ENCODE measurements around the gene HYAL2.

The HYAL2 gene

GRCh38 chr3:50365080-50365841, 42.7 kb upstream of the HYAL2 start:
- TF ChIP-seq SIN3A (IDR thresholded peaks at IDR 0.05; ENCODE audit: borderline replicate concordance, insufficient read depth, low read length) (no peak), REST (IDR thresholded peaks at IDR 0.05; ENCODE audit: insufficient read depth in 1 of 2, low read depth in 2 of 2, low read length in 2 of 2) (no peak), FOXP2 (optimal IDR thresholded peaks at IDR 0.05; ENCODE audit: borderline replicate concordance, extremely low read depth, extremely low read length, insufficient read depth) (no peak), TAF1 (IDR thresholded peaks at IDR 0.05; ENCODE audit: borderline replicate concordance, insufficient read depth, low read length) (no peak), POLR2AphosphoS5 (IDR thresholded peaks at IDR 0.05; ENCODE audit: low read depth, low read length) (no peak)

GRCh38 chr3:50364573-50365079, 42.1 kb upstream of the HYAL2 start:
- TF ChIP-seq REST (IDR thresholded peaks at IDR 0.05; ENCODE audit: insufficient read depth in 1 of 2, low read depth in 2 of 2, low read length in 2 of 2) (no peak), TAF1 (IDR thresholded peaks at IDR 0.05; ENCODE audit: borderline replicate concordance, insufficient read depth, low read length) (no peak), POLR2AphosphoS5 (IDR thresholded peaks at IDR 0.05; ENCODE audit: low read depth, low read length) (no peak), SIN3A (IDR thresholded peaks at IDR 0.05; ENCODE audit: borderline replicate concordance, insufficient read depth, low read length) (no peak), FOXP2 (optimal IDR thresholded peaks at IDR 0.05; ENCODE audit: borderline replicate concordance, extremely low read depth, extremely low read length, insufficient read depth) (no peak)

GRCh38 chr3:50359760-50360110, 37.2 kb upstream of the HYAL2 start:
- TF ChIP-seq SIN3A (IDR thresholded peaks at IDR 0.05; ENCODE audit: borderline replicate concordance, insufficient read depth, low read length) = no peak
- TF ChIP-seq FOXP2 (optimal IDR thresholded peaks at IDR 0.05; ENCODE audit: borderline replicate concordance, extremely low read depth, extremely low read length, insufficient read depth) = no peak

- TF ChIP-seq TAF1 (IDR thresholded peaks at IDR 0.05; ENCODE audit: borderline replicate concordance, insufficient read depth, low read length) (peak; percentile 50; the same call in 1 of the 2 replicates), POLR2AphosphoS5 (IDR thresholded peaks at IDR 0.05; ENCODE audit: low read depth, low read length) (peak; percentile 65), SIN3A (IDR thresholded peaks at IDR 0.05; ENCODE audit: borderline replicate concordance, insufficient read depth, low read length) (no peak)
These were observed 36.6 kb upstream of the HYAL2 start, which contains the start of gene TMEM115 for GRCh38 chr3:50358911-50359759. Gene TMEM115, minus strand, starts transcription at chr3:50359521. Its CDS starts 458 bp downstream, at chr3:50359063.

- no peak for TF ChIP-seq SIN3A (IDR thresholded peaks at IDR 0.05; ENCODE audit: borderline replicate concordance, insufficient read depth, low read length)
- no peak for TF ChIP-seq REST (IDR thresholded peaks at IDR 0.05; ENCODE audit: insufficient read depth in 1 of 2, low read depth in 2 of 2, low read length in 2 of 2)
- TF ChIP-seq TAF1 (IDR thresholded peaks at IDR 0.05; ENCODE audit: borderline replicate concordance, insufficient read depth, low read length) = no peak
- TF ChIP-seq POLR2AphosphoS5 (IDR thresholded peaks at IDR 0.05; ENCODE audit: low read depth, low read length) = no peak
- TF ChIP-seq FOXP2 (optimal IDR thresholded peaks at IDR 0.05; ENCODE audit: borderline replicate concordance, extremely low read depth, extremely low read length, insufficient read depth) = no peak
These were observed 35.9 kb upstream of the HYAL2 start for GRCh38 chr3:50358355-50358910.
